Mucosa of descending colon (tissue), 3 donors: ENCODE measurements around the gene LHFPL3. TPM values are rescaled to one million over a fixed set of nuclear protein-coding genes. Genes with fewer than 3 reads are reported as not detected.

ENCODE experiments used
- ATAC-seq: fragments of 200-7000 bp; cut with Tn5 transposase; one replicate; pipeline ENCODE4 v1.9.1; 2020; ENCODE audit warnings: mild to moderate bottlenecking, moderate library complexity
- DNase-seq, 3 donors: peaks; one replicate each; pipeline ENCODE4 v3.0.0-alpha.2; 2020
- H3K36me3 ChIP-seq: fragments of 200-600 bp; one replicate; pipeline ENCODE4 v1.8.0; 2021; ENCODE audit warnings: low read depth, mild to moderate bottlenecking
- H3K4me1 ChIP-seq: fragments of 200-600 bp; one replicate; pipeline ENCODE4 v1.8.0; 2021; ENCODE audit warnings: low read depth, mild to moderate bottlenecking
- H3K4me3 ChIP-seq: fragments of 200-600 bp; one replicate; pipeline ENCODE4 v1.8.0; 2021; ENCODE audit warnings: mild to moderate bottlenecking
- H3K9me3 ChIP-seq: fragments of 200-600 bp; one replicate; pipeline ENCODE4 v1.8.0; 2021; ENCODE audit warnings: mild to moderate bottlenecking
- CTCF ChIP-seq: fragments of 200-600 bp; IDR thresholded peaks from one replicate; pipeline ENCODE4 v1.8.0; 2022; ENCODE audit warnings: antibody characterized with exemption, mild to moderate bottlenecking
- intact Hi-C, 2 donors: fragments of 100-400 bp; cut with DNase I in 1 of 2; cut with micrococcal nuclease in 1 of 2; formaldehyde crosslinking; loops; one replicate each; pipeline versions ENCODE4 v1.11.0 to v1.11.1; 2022; cut with DNase I, micrococcal nuclease
- total RNA-seq, 3 donors: library from RNA; stranded (reverse); fragmentation: NEBNext Ultra II Directional in 2 of 3; extraction: Animal tissue kit (Norgen Biotek cat#: 25700) in 2 of 3; gene quantifications; one replicate each; pipeline versions ENCODE4 v1.2.1 to v1.2.4, GENCODE V29; 2021 to 2023
- donor health status: DM: no; HTN: no; CAD: no; lungs with moderate emphysema.
- donor health status: DM: no; HTN: no; CAD: no.
- donor health status: DM: no; HTN: yes; CAD: no.

LHFPL3 gene
- total RNA-seq, 3 donors from 2014 or later = 0.26 to 0.57 (median 0.31) TPM

- intact Hi-C loops = no loop called here
- peak; percentile 81 to 98 (median 83) for DNase-seq
- H3K36me3 ChIP-seq = no peaks in the 10 kb centered on the region
- no peaks in the 10 kb centered on the region for H3K9me3 ChIP-seq
- no peak overlapping the region for H3K4me3 ChIP-seq
- ATAC-seq = peak; percentile 72
- peaks cover 58% of the 10 kb centered on the region for H3K4me1 ChIP-seq
- no peak for TF ChIP-seq CTCF
Measured at GRCh38 chr7:104943502-104944343, 615.3 kb downstream of the LHFPL3 start.

GRCh38 chr7:104945599-104945956 is 617.2 kb downstream of the LHFPL3 start:
- Histone ChIP-seq H3K4me3 (no peak overlapping the region), H3K36me3 (no peaks in the 10 kb centered on the region), H3K9me3 (no peaks in the 10 kb centered on the region), H3K4me1 (peaks cover 55% of the 10 kb centered on the region)
- intact Hi-C loops = no loop called here
- no peak for TF ChIP-seq CTCF
- DNase-seq (no peak), ATAC-seq (no peak)

GRCh38 chr7:104946338-104946737 is 617.9 kb downstream of the LHFPL3 start:
- no peak overlapping the region for H3K4me3 ChIP-seq
- no peak for TF ChIP-seq CTCF
- no peaks in the 10 kb centered on the region for H3K36me3 ChIP-seq
- ATAC-seq = no peak
- H3K4me1 ChIP-seq = peaks cover 51% of the 10 kb centered on the region
- intact Hi-C loops = no loop called here
- no peaks in the 10 kb centered on the region for H3K9me3 ChIP-seq
- DNase-seq = no peak

- no peak for TF ChIP-seq CTCF
- DNase-seq = no peak
- Histone ChIP-seq H3K36me3 (no peaks in the 10 kb centered on the region), H3K9me3 (no peaks in the 10 kb centered on the region), H3K4me3 (no peak overlapping the region), H3K4me1 (peaks cover 18% of the 10 kb centered on the region)
- no peak for ATAC-seq
- intact Hi-C loops = no loop called here
Measured at GRCh38 chr7:104950006-104950405, 621.6 kb downstream of the LHFPL3 start.

- no peak for ATAC-seq
- no peak for DNase-seq
- no peak overlapping the region for H3K4me3 ChIP-seq
- no peaks in the 10 kb centered on the region for H3K36me3 ChIP-seq
- TF ChIP-seq CTCF = no peak
- H3K9me3 ChIP-seq = no peaks in the 10 kb centered on the region
- peaks cover 11% of the 10 kb centered on the region for H3K4me1 ChIP-seq
- intact Hi-C loops = no loop called here
Measured at GRCh38 chr7:104950754-104951153, 622.4 kb downstream of the LHFPL3 start.
